Measurements from ENCODE around the gene EFNB2.
A peak's percentile ranks its signal among the peaks of the same experiment; 100 is the strongest.

The EFNB2 gene

GRCh38 chr13:106486287-106486686 is 49.2 kb downstream of the EFNB2 start:
- no peak overlapping the region for H3K27ac ChIP-seq (ENCODE audit: low read depth, low read length)
- no peaks in the 10 kb centered on the region for H3K27me3 ChIP-seq (ENCODE audit: control insufficient read depth in 1 of 2, insufficient read depth in 2 of 2, low read length in 2 of 2)
- peaks cover 17 to 43% of the 10 kb centered on the region in 2 donors for H3K4me1 ChIP-seq (ENCODE audit: control insufficient read depth in 1 of 2, insufficient read depth in 2 of 2, low read length in 2 of 2)

GRCh38 chr13:106484537-106485193 is 50.8 kb downstream of the EFNB2 start:
- Histone ChIP-seq H3K9ac (ENCODE audit: low read depth in 1 of 2, low read length in 2 of 2) (no peak overlapping the region), H3K36me3 (ENCODE audit: control insufficient read depth in 1 of 2, insufficient read depth in 2 of 2, low read length in 2 of 2) (no peaks in the 10 kb centered on the region), H3K4me1 (ENCODE audit: control insufficient read depth in 1 of 2, insufficient read depth in 2 of 2, low read length in 2 of 2) (peaks cover 17 to 43% of the 10 kb centered on the region in 2 donors), H3K4me3 (ENCODE audit: low read depth in 1 of 2, low read length in 2 of 2) (peak overlapping the region in 1 of 2 donors; percentile 7), H3K27ac (ENCODE audit: low read depth, low read length) (no peak overlapping the region), H3K9me3 (ENCODE audit: control insufficient read depth in 1 of 2, low read length in 2 of 2) (peaks cover 0 to 3% of the 10 kb centered on the region in 2 donors), H3K27me3 (ENCODE audit: control insufficient read depth in 1 of 2, insufficient read depth in 2 of 2, low read length in 2 of 2) (no peaks in the 10 kb centered on the region)

More at GRCh38 chr13:106486287-106486686, 49.2 kb downstream of the EFNB2 start:
- Histone ChIP-seq H3K4me3 (ENCODE audit: low read depth in 1 of 2, low read length in 2 of 2) (no peak overlapping the region), H3K36me3 (ENCODE audit: control insufficient read depth in 1 of 2, insufficient read depth in 2 of 2, low read length in 2 of 2) (peaks cover 0 to 3% of the 10 kb centered on the region in 2 donors), H3K9me3 (ENCODE audit: control insufficient read depth in 1 of 2, low read length in 2 of 2) (peaks cover 0 to 3% of the 10 kb centered on the region in 2 donors), H3K9ac (ENCODE audit: low read depth in 1 of 2, low read length in 2 of 2) (no peak overlapping the region)

- no peak overlapping the region for H3K27ac ChIP-seq (ENCODE audit: low read depth, low read length)
Measured at GRCh38 chr13:106484084-106484483, 51.4 kb downstream of the EFNB2 start.

GRCh38 chr13:106481919-106482318 is 53.5 kb downstream of the EFNB2 start:
- H3K27ac ChIP-seq (ENCODE audit: low read depth, low read length): no peak overlapping the region

More at GRCh38 chr13:106484084-106484483, 51.4 kb downstream of the EFNB2 start:
- Histone ChIP-seq H3K36me3 (ENCODE audit: control insufficient read depth in 1 of 2, insufficient read depth in 2 of 2, low read length in 2 of 2) (no peaks in the 10 kb centered on the region), H3K9me3 (ENCODE audit: control insufficient read depth in 1 of 2, low read length in 2 of 2) (peaks cover 0 to 3% of the 10 kb centered on the region in 2 donors), H3K27me3 (ENCODE audit: control insufficient read depth in 1 of 2, insufficient read depth in 2 of 2, low read length in 2 of 2) (no peaks in the 10 kb centered on the region), H3K4me3 (ENCODE audit: low read depth in 1 of 2, low read length in 2 of 2) (no peak overlapping the region), H3K9ac (ENCODE audit: low read depth in 1 of 2, low read length in 2 of 2) (peak overlapping the region in 1 of 2 donors; percentile 31), H3K4me1 (ENCODE audit: control insufficient read depth in 1 of 2, insufficient read depth in 2 of 2, low read length in 2 of 2) (peaks cover 16 to 37% of the 10 kb centered on the region in 2 donors)

GRCh38 chr13:106480351-106480910 is 55.0 kb downstream of the EFNB2 start:
- Histone ChIP-seq H3K36me3 (ENCODE audit: control insufficient read depth in 1 of 2, insufficient read depth in 2 of 2, low read length in 2 of 2) (no peaks in the 10 kb centered on the region), H3K27ac (ENCODE audit: low read depth, low read length) (no peak overlapping the region)

More at GRCh38 chr13:106481919-106482318, 53.5 kb downstream of the EFNB2 start:
- Histone ChIP-seq H3K9me3 (ENCODE audit: control insufficient read depth in 1 of 2, low read length in 2 of 2) (peaks cover 0 to 3% of the 10 kb centered on the region in 2 donors), H3K27me3 (ENCODE audit: control insufficient read depth in 1 of 2, insufficient read depth in 2 of 2, low read length in 2 of 2) (no peaks in the 10 kb centered on the region), H3K36me3 (ENCODE audit: control insufficient read depth in 1 of 2, insufficient read depth in 2 of 2, low read length in 2 of 2) (no peaks in the 10 kb centered on the region), H3K4me3 (ENCODE audit: low read depth in 1 of 2, low read length in 2 of 2) (no peak overlapping the region), H3K9ac (ENCODE audit: low read depth in 1 of 2, low read length in 2 of 2) (no peak overlapping the region), H3K4me1 (ENCODE audit: control insufficient read depth in 1 of 2, insufficient read depth in 2 of 2, low read length in 2 of 2) (peaks cover 4 to 29% of the 10 kb centered on the region in 2 donors)

GRCh38 chr13:106479929-106480328 is 55.5 kb downstream of the EFNB2 start:
- H3K9me3 ChIP-seq (ENCODE audit: control insufficient read depth in 1 of 2, low read length in 2 of 2): peaks cover 0 to 3% of the 10 kb centered on the region in 2 donors
- H3K27ac ChIP-seq (ENCODE audit: low read depth, low read length): no peak overlapping the region
- H3K4me1 ChIP-seq (ENCODE audit: control insufficient read depth in 1 of 2, insufficient read depth in 2 of 2, low read length in 2 of 2): peaks cover 15 to 40% of the 10 kb centered on the region in 2 donors

More at GRCh38 chr13:106480351-106480910, 55.0 kb downstream of the EFNB2 start:
- no peak overlapping the region for H3K9ac ChIP-seq (ENCODE audit: low read depth in 1 of 2, low read length in 2 of 2)
- H3K27me3 ChIP-seq (ENCODE audit: control insufficient read depth in 1 of 2, insufficient read depth in 2 of 2, low read length in 2 of 2): no peaks in the 10 kb centered on the region
- peaks cover 0 to 3% of the 10 kb centered on the region in 2 donors for H3K9me3 ChIP-seq (ENCODE audit: control insufficient read depth in 1 of 2, low read length in 2 of 2)
- H3K4me3 ChIP-seq (ENCODE audit: low read depth in 1 of 2, low read length in 2 of 2): no peak overlapping the region
- H3K4me1 ChIP-seq (ENCODE audit: control insufficient read depth in 1 of 2, insufficient read depth in 2 of 2, low read length in 2 of 2): peaks cover 11 to 40% of the 10 kb centered on the region in 2 donors

GRCh38 chr13:106478116-106478515 is 57.3 kb downstream of the EFNB2 start:
- peaks cover 22 to 35% of the 10 kb centered on the region in 2 donors for H3K4me1 ChIP-seq (ENCODE audit: control insufficient read depth in 1 of 2, insufficient read depth in 2 of 2, low read length in 2 of 2)
- no peak overlapping the region for H3K27ac ChIP-seq (ENCODE audit: low read depth, low read length)
- peaks cover 0 to 3% of the 10 kb centered on the region in 2 donors for H3K9me3 ChIP-seq (ENCODE audit: control insufficient read depth in 1 of 2, low read length in 2 of 2)
- H3K4me3 ChIP-seq (ENCODE audit: low read depth in 1 of 2, low read length in 2 of 2): no peak overlapping the region
- H3K36me3 ChIP-seq (ENCODE audit: control insufficient read depth in 1 of 2, insufficient read depth in 2 of 2, low read length in 2 of 2): no peaks in the 10 kb centered on the region
- no peak overlapping the region for H3K9ac ChIP-seq (ENCODE audit: low read depth in 1 of 2, low read length in 2 of 2)
- no peaks in the 10 kb centered on the region for H3K27me3 ChIP-seq (ENCODE audit: control insufficient read depth in 1 of 2, insufficient read depth in 2 of 2, low read length in 2 of 2)

More at GRCh38 chr13:106479929-106480328, 55.5 kb downstream of the EFNB2 start:
- Histone ChIP-seq H3K27me3 (ENCODE audit: control insufficient read depth in 1 of 2, insufficient read depth in 2 of 2, low read length in 2 of 2) (no peaks in the 10 kb centered on the region), H3K9ac (ENCODE audit: low read depth in 1 of 2, low read length in 2 of 2) (no peak overlapping the region), H3K4me3 (ENCODE audit: low read depth in 1 of 2, low read length in 2 of 2) (no peak overlapping the region), H3K36me3 (ENCODE audit: control insufficient read depth in 1 of 2, insufficient read depth in 2 of 2, low read length in 2 of 2) (no peaks in the 10 kb centered on the region)

- no peak overlapping the region for H3K27ac ChIP-seq (ENCODE audit: low read depth, low read length)
- H3K27me3 ChIP-seq (ENCODE audit: control insufficient read depth in 1 of 2, insufficient read depth in 2 of 2, low read length in 2 of 2): no peaks in the 10 kb centered on the region
- no peak overlapping the region for H3K4me3 ChIP-seq (ENCODE audit: low read depth in 1 of 2, low read length in 2 of 2)
- H3K9me3 ChIP-seq (ENCODE audit: control insufficient read depth in 1 of 2, low read length in 2 of 2): no peaks in the 10 kb centered on the region
- no peaks in the 10 kb centered on the region for H3K36me3 ChIP-seq (ENCODE audit: control insufficient read depth in 1 of 2, insufficient read depth in 2 of 2, low read length in 2 of 2)
- H3K4me1 ChIP-seq (ENCODE audit: control insufficient read depth in 1 of 2, insufficient read depth in 2 of 2, low read length in 2 of 2): peaks cover 30 to 44% of the 10 kb centered on the region in 2 donors
- no peak overlapping the region for H3K9ac ChIP-seq (ENCODE audit: low read depth in 1 of 2, low read length in 2 of 2)
Measured at GRCh38 chr13:106477303-106477702, 58.2 kb downstream of the EFNB2 start.

GRCh38 chr13:106475852-106476251 is 59.6 kb downstream of the EFNB2 start:
- H3K27ac ChIP-seq (ENCODE audit: low read depth, low read length): peak overlapping the region; percentile 13

GRCh38 chr13:106474912-106475311 is 60.5 kb downstream of the EFNB2 start:
- Histone ChIP-seq H3K9ac (ENCODE audit: low read depth in 1 of 2, low read length in 2 of 2) (no peak overlapping the region), H3K9me3 (ENCODE audit: control insufficient read depth in 1 of 2, low read length in 2 of 2) (no peaks in the 10 kb centered on the region), H3K27me3 (ENCODE audit: control insufficient read depth in 1 of 2, insufficient read depth in 2 of 2, low read length in 2 of 2) (no peaks in the 10 kb centered on the region), H3K4me1 (ENCODE audit: control insufficient read depth in 1 of 2, insufficient read depth in 2 of 2, low read length in 2 of 2) (peaks cover 37 to 51% of the 10 kb centered on the region in 2 donors), H3K36me3 (ENCODE audit: control insufficient read depth in 1 of 2, insufficient read depth in 2 of 2, low read length in 2 of 2) (no peaks in the 10 kb centered on the region), H3K4me3 (ENCODE audit: low read depth in 1 of 2, low read length in 2 of 2) (no peak overlapping the region), H3K27ac (ENCODE audit: low read depth, low read length) (no peak overlapping the region)

More at GRCh38 chr13:106475852-106476251, 59.6 kb downstream of the EFNB2 start:
- no peaks in the 10 kb centered on the region for H3K9me3 ChIP-seq (ENCODE audit: control insufficient read depth in 1 of 2, low read length in 2 of 2)
- H3K36me3 ChIP-seq (ENCODE audit: control insufficient read depth in 1 of 2, insufficient read depth in 2 of 2, low read length in 2 of 2): no peaks in the 10 kb centered on the region
- H3K27me3 ChIP-seq (ENCODE audit: control insufficient read depth in 1 of 2, insufficient read depth in 2 of 2, low read length in 2 of 2): no peaks in the 10 kb centered on the region
- H3K9ac ChIP-seq (ENCODE audit: low read depth in 1 of 2, low read length in 2 of 2): no peak overlapping the region
- H3K4me1 ChIP-seq (ENCODE audit: control insufficient read depth in 1 of 2, insufficient read depth in 2 of 2, low read length in 2 of 2): peaks cover 37 to 51% of the 10 kb centered on the region in 2 donors
- H3K4me3 ChIP-seq (ENCODE audit: low read depth in 1 of 2, low read length in 2 of 2): peak overlapping the region in 1 of 2 donors; percentile 16
